GM21390 (cell line): Measurements from ENCODE around the gene MAP2K3.
A peak's percentile ranks its signal among the peaks of the same experiment; 100 is the strongest.

ENCODE experiments used
- ATAC-seq: cut with Tn5 transposase; IDR thresholded peaks from one replicate; pipeline ENCODE4 v1.9.1; 2021; ENCODE audit not compliant: unreplicated experiment

The MAP2K3 gene

GRCh38 chr17:21252796-21253645 lies 31.5 kb upstream of the MAP2K3 start, which contains the start of gene NATD1:
Gene NATD1 (minus strand): TSS chr17:21253410. CDS start chr17:21253264, 146 bp downstream.
- ATAC-seq, result peak; percentile 60

GRCh38 chr17:21253646-21254441 lies 30.7 kb upstream of the MAP2K3 start:
- ATAC-seq, result peak; percentile 8

GRCh38 chr17:21258593-21258992 lies 25.9 kb upstream of the MAP2K3 start:
- ATAC-seq, result no peak

GRCh38 chr17:21262259-21262993 lies 22.1 kb upstream of the MAP2K3 start:
- no peak for ATAC-seq

- ATAC-seq, result no peak
Observed at GRCh38 chr17:21263376-21263775, 21.1 kb upstream of the MAP2K3 start.

GRCh38 chr17:21268596-21269188 lies 15.8 kb upstream of the MAP2K3 start:
- no peak for ATAC-seq

GRCh38 chr17:21269394-21269793 lies 15.1 kb upstream of the MAP2K3 start:
- ATAC-seq, result no peak

- ATAC-seq, result no peak
Observed at GRCh38 chr17:21271454-21272183, 12.9 kb upstream of the MAP2K3 start.

GRCh38 chr17:21272250-21272649 lies 12.3 kb upstream of the MAP2K3 start:
- no peak for ATAC-seq

GRCh38 chr17:21272881-21273792 lies 11.4 kb upstream of the MAP2K3 start:
- ATAC-seq, result no peak

GRCh38 chr17:21275047-21275578 lies 9.4 kb upstream of the MAP2K3 start:
- ATAC-seq, result peak; percentile 9

- peak; percentile 89 for ATAC-seq
Observed at GRCh38 chr17:21275579-21276263, 8.8 kb upstream of the MAP2K3 start.

GRCh38 chr17:21276264-21276588 lies 8.3 kb upstream of the MAP2K3 start:
- ATAC-seq, result no peak

GRCh38 chr17:21277332-21277731 lies 7.2 kb upstream of the MAP2K3 start:
- no peak for ATAC-seq

GRCh38 chr17:21278450-21279197 lies 5.9 kb upstream of the MAP2K3 start:
- ATAC-seq, result no peak

- ATAC-seq, result no peak
Observed at GRCh38 chr17:21279198-21279535, 5.3 kb upstream of the MAP2K3 start.

- no peak for ATAC-seq
Observed at GRCh38 chr17:21279582-21279981, 4.9 kb upstream of the MAP2K3 start.

GRCh38 chr17:21280081-21280518 lies 4.4 kb upstream of the MAP2K3 start:
- peak; percentile 40 for ATAC-seq
